ENCODE results near the gene MOB2. TPM values are rescaled to one million over a fixed set of nuclear protein-coding genes. Genes with fewer than 3 reads are reported as not detected.

MOB2 gene
- total RNA-seq, 2 experiments from 2014 or later = 37.0 to 38.3 TPM

- Mint-ChIP-seq H3K4me3 (no peak overlapping the region), H3K36me3 (ENCODE audit: low read depth) (peaks cover 17% of the 10 kb centered on the region)
These were observed 24.5 kb downstream of the MOB2 start for GRCh38 chr11:1461826-1462697.

GRCh38 chr11:1460986-1461825 lies 25.4 kb downstream of the MOB2 start:
- ATAC-seq (ENCODE audit: poor library complexity) (no peak), DNase-seq (no peak)
- POLR2A ChIA-PET = no interaction called here
- no peaks in the 10 kb centered on the region for H3K27me3 ChIP-seq (ENCODE audit: control insufficient read depth in 1 of 2, insufficient read depth in 2 of 2, low read length in 2 of 2)
- CTCF ChIA-PET = no interaction called here
- H3K27ac Mint-ChIP-seq = no peak overlapping the region
- H3K27me3 Mint-ChIP-seq = no peaks in the 10 kb centered on the region
- H3K4me1 Mint-ChIP-seq (ENCODE audit: low read depth) = no peaks in the 10 kb centered on the region
- no peaks in the 10 kb centered on the region for H3K9me3 Mint-ChIP-seq
- H3K9me3 ChIP-seq (ENCODE audit: control insufficient read depth in 1 of 2, insufficient read depth in 1 of 2, low read length in 2 of 2) = peaks cover 0 to 24% of the 10 kb centered on the region in 2 experiments
- no peaks in the 10 kb centered on the region for H3K36me3 ChIP-seq (ENCODE audit: insufficient read depth, low read length)
- H3K4me1 ChIP-seq (ENCODE audit: insufficient read depth, low read length) = no peaks in the 10 kb centered on the region
- peaks cover 10% of the 10 kb centered on the region for H3K36me3 Mint-ChIP-seq (ENCODE audit: low read depth)
- TF ChIP-seq, protein P1, sequence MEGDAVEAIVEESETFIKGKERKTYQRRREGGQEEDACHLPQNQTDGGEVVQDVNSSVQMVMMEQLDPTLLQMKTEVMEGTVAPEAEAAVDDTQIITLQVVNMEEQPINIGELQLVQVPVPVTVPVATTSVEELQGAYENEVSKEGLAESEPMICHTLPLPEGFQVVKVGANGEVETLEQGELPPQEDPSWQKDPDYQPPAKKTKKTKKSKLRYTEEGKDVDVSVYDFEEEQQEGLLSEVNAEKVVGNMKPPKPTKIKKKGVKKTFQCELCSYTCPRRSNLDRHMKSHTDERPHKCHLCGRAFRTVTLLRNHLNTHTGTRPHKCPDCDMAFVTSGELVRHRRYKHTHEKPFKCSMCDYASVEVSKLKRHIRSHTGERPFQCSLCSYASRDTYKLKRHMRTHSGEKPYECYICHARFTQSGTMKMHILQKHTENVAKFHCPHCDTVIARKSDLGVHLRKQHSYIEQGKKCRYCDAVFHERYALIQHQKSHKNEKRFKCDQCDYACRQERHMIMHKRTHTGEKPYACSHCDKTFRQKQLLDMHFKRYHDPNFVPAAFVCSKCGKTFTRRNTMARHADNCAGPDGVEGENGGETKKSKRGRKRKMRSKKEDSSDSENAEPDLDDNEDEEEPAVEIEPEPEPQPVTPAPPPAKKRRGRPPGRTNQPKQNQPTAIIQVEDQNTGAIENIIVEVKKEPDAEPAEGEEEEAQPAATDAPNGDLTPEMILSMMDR (IDR thresholded peaks at IDR 0.05) = no peak
- no peak overlapping the region for H3K27ac ChIP-seq (ENCODE audit: low read depth in 1 of 2, low read length in 2 of 2)
- no peak overlapping the region for H3K4me3 ChIP-seq (ENCODE audit: low read length)
- intact Hi-C loops (cut with DNase I, micrococcal nuclease) = no loop called here
- no peak overlapping the region for H3K4me3 Mint-ChIP-seq

More at GRCh38 chr11:1461826-1462697, 24.5 kb downstream of the MOB2 start:
- CTCF ChIA-PET = no interaction called here
- Mint-ChIP-seq H3K27me3 (no peaks in the 10 kb centered on the region), H3K4me1 (ENCODE audit: low read depth) (no peaks in the 10 kb centered on the region), H3K27ac (no peak overlapping the region), H3K9me3 (no peaks in the 10 kb centered on the region)
- Histone ChIP-seq H3K9me3 (ENCODE audit: control insufficient read depth in 1 of 2, insufficient read depth in 1 of 2, low read length in 2 of 2) (peaks cover 0 to 24% of the 10 kb centered on the region in 2 experiments), H3K4me3 (ENCODE audit: low read length) (no peak overlapping the region), H3K27ac (ENCODE audit: low read depth in 1 of 2, low read length in 2 of 2) (no peak overlapping the region), H3K27me3 (ENCODE audit: control insufficient read depth in 1 of 2, insufficient read depth in 2 of 2, low read length in 2 of 2) (no peaks in the 10 kb centered on the region), H3K36me3 (ENCODE audit: insufficient read depth, low read length) (no peaks in the 10 kb centered on the region), H3K4me1 (ENCODE audit: insufficient read depth, low read length) (no peaks in the 10 kb centered on the region)
- intact Hi-C loops (cut with DNase I, micrococcal nuclease) = no loop called here
- DNase-seq (no peak), ATAC-seq (ENCODE audit: poor library complexity) (no peak)
- TF ChIP-seq, protein P1 (IDR thresholded peaks at IDR 0.05) = no peak
- POLR2A ChIA-PET = no interaction called here

DNA sequence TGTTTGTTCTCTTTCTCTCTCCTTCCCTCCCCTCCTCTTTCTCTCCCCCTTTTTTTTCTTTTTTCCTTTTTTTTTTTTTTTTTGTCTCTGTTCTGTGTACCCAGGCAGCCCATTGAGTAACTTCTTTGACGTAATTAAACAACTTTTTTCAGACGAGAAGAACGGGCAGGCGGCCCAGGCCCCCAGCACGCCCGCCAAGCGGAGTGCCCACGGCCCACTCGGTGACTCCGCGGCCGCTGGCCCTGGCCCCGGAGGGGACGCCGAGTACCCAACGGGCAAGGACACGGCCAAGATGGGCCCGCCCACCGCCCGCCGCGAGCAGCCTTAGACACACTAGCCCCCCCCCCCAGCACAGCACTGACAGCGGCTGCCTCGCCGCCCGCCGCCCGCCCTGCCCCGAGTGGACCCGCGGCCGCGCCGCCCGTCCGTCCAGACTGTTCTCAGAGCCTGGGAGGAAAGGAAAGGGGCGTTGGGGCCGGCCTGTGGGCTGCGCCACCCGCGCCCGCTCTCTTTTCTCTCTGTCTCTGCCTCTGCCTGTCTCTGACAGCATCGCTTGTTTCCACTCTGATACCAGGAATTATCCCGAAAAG lies 26.1 kb downstream of the MOB2 start:
- Histone ChIP-seq H3K4me1 (ENCODE audit: insufficient read depth, low read length) (peaks cover 5% of the 10 kb centered on the region), H3K9me3 (ENCODE audit: control insufficient read depth in 1 of 2, insufficient read depth in 1 of 2, low read length in 2 of 2) (peaks cover 0 to 22% of the 10 kb centered on the region in 2 experiments), H3K36me3 (ENCODE audit: insufficient read depth, low read length) (no peaks in the 10 kb centered on the region), H3K4me3 (ENCODE audit: low read length) (no peak overlapping the region), H3K27me3 (ENCODE audit: control insufficient read depth in 1 of 2, insufficient read depth in 2 of 2, low read length in 2 of 2) (no peaks in the 10 kb centered on the region), H3K27ac (ENCODE audit: low read depth in 1 of 2, low read length in 2 of 2) (no peak overlapping the region)
- intact Hi-C loops (cut with DNase I, micrococcal nuclease) = no loop called here
- CTCF ChIA-PET = no interaction called here
- Mint-ChIP-seq H3K27ac (no peak overlapping the region), H3K9me3 (no peaks in the 10 kb centered on the region), H3K4me1 (ENCODE audit: low read depth) (no peaks in the 10 kb centered on the region), H3K36me3 (ENCODE audit: low read depth) (peaks cover 3% of the 10 kb centered on the region), H3K4me3 (no peak overlapping the region), H3K27me3 (no peaks in the 10 kb centered on the region)
- DNase-seq = no peak
- POLR2A ChIA-PET = no interaction called here
- ATAC-seq (ENCODE audit: poor library complexity) = no peak
- TF ChIP-seq, protein P1 (IDR thresholded peaks at IDR 0.05) = no peak
